Neutrophil (primary cell): ENCODE data around the gene TMEM30B.
"Not testable (repeated sequence)": the region's sequence is repeated elsewhere in the genome, so short reads cannot be mapped to it uniquely, and the experiment has no call there.

Experiments
- H3K27ac ChIP-seq: fragments of 200-600 bp; sonication (generic); 2 replicates; pipeline ENCODE4 v1.5.1; 2016; ENCODE audit warnings: mild to moderate bottlenecking, moderate library complexity
- H3K27me3 ChIP-seq: fragments of 200-600 bp; sonication (generic); 2 replicates; pipeline ENCODE4 v1.6.0; 2016; ENCODE audit warnings: mild to moderate bottlenecking
- H3K36me3 ChIP-seq: fragments of 200-600 bp; sonication (generic); 2 replicates; pipeline ENCODE4 v1.5.1; 2017
- H3K4me1 ChIP-seq, 2 experiments: fragments of 200-600 bp in 1 of 2; sonication (generic) in 1 of 2; 1 replicate in 1 of 2; 2 replicates in 1 of 2; pipeline versions ENCODE4 v1.5.1 to v1.6.1; 2013 to 2016; ENCODE audit warnings: low read depth in 1 of 2, low read length in 1 of 2, mild to moderate bottlenecking in 1 of 2, moderate library complexity in 1 of 2; ENCODE audit not compliant: control insufficient read depth in 1 of 2, insufficient read depth in 1 of 2
- H3K4me3 ChIP-seq, 2 experiments: fragments of 200-600 bp in 1 of 2; sonication (generic) in 1 of 2; 1 replicate in 1 of 2; 2 replicates in 1 of 2; pipeline ENCODE4 v1.5.1; 2013 to 2016; ENCODE audit warnings: low read depth in 1 of 2, low read length in 1 of 2, mild to moderate bottlenecking in 1 of 2, moderate library complexity in 1 of 2
- H3K9me3 ChIP-seq: fragments of 200-600 bp; sonication (generic); 2 replicates; pipeline ENCODE4 v1.5.1; 2016
- CTCF ChIP-seq: fragments of 200-600 bp; sonication (generic); IDR thresholded peaks from 2 replicates; pipeline ENCODE4 v1.5.1; 2016; ENCODE audit warnings: antibody characterized with exemption

The TMEM30B gene

GRCh38 chr14:61244009-61244408 lies 37.1 kb downstream of the TMEM30B start:
- Histone ChIP-seq H3K4me1 (no peaks in the 10 kb centered on the region), H3K9me3 (peaks cover 15% of the 10 kb centered on the region), H3K27ac (no peak overlapping the region), H3K4me3 (no peak overlapping the region), H3K27me3 (peaks cover 17% of the 10 kb centered on the region), H3K36me3 (no peaks in the 10 kb centered on the region)
- no peak for TF ChIP-seq CTCF

- H3K9me3 ChIP-seq, result peaks cover 15% of the 10 kb centered on the region
- no peaks in the 10 kb centered on the region for H3K4me1 ChIP-seq
- no peak for TF ChIP-seq CTCF
- no peak overlapping the region for H3K27ac ChIP-seq
- peaks cover 8% of the 10 kb centered on the region for H3K27me3 ChIP-seq
- no peak overlapping the region for H3K4me3 ChIP-seq
- no peaks in the 10 kb centered on the region for H3K36me3 ChIP-seq
These were observed 40.9 kb downstream of the TMEM30B start for GRCh38 chr14:61240206-61240605.

GRCh38 chr14:61239285-61239684 lies 41.9 kb downstream of the TMEM30B start:
- not testable (repeated sequence) for H3K36me3 ChIP-seq, H3K4me1 ChIP-seq, H3K4me3 ChIP-seq, H3K27ac ChIP-seq
- Histone ChIP-seq H3K27me3 (peaks cover 13% of the 10 kb centered on the region), H3K9me3 (peaks cover 15% of the 10 kb centered on the region)

- no peak for TF ChIP-seq CTCF
- no peak overlapping the region for H3K4me3 ChIP-seq
- no peak overlapping the region for H3K27ac ChIP-seq
- H3K27me3 ChIP-seq, result peaks cover 11% of the 10 kb centered on the region
- H3K9me3 ChIP-seq, result peaks cover 15% of the 10 kb centered on the region
- H3K4me1 ChIP-seq, result no peaks in the 10 kb centered on the region
- no peaks in the 10 kb centered on the region for H3K36me3 ChIP-seq
These were observed 42.4 kb downstream of the TMEM30B start for GRCh38 chr14:61238611-61239245.

- H3K36me3 ChIP-seq, result no peaks in the 10 kb centered on the region
- H3K27ac ChIP-seq, result no peak overlapping the region
- H3K9me3 ChIP-seq, result no peaks in the 10 kb centered on the region
- peaks cover 30% of the 10 kb centered on the region for H3K27me3 ChIP-seq
- H3K4me3 ChIP-seq, result no peak overlapping the region
- H3K4me1 ChIP-seq, result no peaks in the 10 kb centered on the region
- no peak for TF ChIP-seq CTCF
These were observed 46.8 kb downstream of the TMEM30B start for GRCh38 chr14:61234215-61234916.

- no peak for TF ChIP-seq CTCF
- H3K4me3 ChIP-seq, result no peak overlapping the region
- H3K4me1 ChIP-seq, result no peaks in the 10 kb centered on the region
- H3K9me3 ChIP-seq, result no peaks in the 10 kb centered on the region
- no peak overlapping the region for H3K27ac ChIP-seq
- peaks cover 35% of the 10 kb centered on the region for H3K27me3 ChIP-seq
- no peaks in the 10 kb centered on the region for H3K36me3 ChIP-seq
These were observed 47.6 kb downstream of the TMEM30B start for GRCh38 chr14:61233436-61233956.
